ENCODE results near the gene NKIRAS2.

DNA sequence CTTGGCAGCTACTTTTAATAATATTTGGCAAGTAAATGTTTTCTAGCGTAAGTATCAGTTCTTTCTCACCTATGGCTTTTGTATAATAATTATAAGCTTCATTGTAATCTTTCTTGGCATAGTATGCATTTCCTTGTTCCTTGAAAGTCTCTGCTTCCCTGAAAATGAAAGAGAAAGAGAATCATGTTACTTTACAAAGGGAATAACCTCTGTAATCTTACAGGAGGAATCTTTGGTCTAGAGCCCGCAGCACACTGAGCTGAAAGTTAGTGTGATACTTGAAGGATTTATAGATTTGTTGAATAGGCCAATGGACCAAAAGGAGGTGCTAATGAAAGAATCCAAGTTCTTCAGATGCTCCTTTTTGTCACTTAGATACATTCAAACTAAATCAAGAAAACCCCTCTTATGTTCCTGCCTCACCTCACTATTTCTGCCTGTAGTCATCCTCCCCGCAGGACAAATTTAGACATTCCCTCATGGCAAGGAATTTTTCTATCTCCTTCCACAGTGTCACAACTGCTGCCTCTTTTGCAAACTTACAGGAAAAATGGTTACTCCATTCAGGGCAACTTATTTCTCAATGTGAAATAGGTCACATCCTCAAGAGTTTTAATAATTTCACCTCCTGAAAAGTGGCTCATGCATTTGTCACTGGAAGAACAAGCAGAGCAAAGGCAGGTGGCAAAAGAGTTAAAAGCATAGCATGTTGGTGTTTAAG, 19.3 kb upstream of the NKIRAS2 start:
- TF ChIP-seq, protein P1, sequence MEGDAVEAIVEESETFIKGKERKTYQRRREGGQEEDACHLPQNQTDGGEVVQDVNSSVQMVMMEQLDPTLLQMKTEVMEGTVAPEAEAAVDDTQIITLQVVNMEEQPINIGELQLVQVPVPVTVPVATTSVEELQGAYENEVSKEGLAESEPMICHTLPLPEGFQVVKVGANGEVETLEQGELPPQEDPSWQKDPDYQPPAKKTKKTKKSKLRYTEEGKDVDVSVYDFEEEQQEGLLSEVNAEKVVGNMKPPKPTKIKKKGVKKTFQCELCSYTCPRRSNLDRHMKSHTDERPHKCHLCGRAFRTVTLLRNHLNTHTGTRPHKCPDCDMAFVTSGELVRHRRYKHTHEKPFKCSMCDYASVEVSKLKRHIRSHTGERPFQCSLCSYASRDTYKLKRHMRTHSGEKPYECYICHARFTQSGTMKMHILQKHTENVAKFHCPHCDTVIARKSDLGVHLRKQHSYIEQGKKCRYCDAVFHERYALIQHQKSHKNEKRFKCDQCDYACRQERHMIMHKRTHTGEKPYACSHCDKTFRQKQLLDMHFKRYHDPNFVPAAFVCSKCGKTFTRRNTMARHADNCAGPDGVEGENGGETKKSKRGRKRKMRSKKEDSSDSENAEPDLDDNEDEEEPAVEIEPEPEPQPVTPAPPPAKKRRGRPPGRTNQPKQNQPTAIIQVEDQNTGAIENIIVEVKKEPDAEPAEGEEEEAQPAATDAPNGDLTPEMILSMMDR (IDR thresholded peaks at IDR 0.05) = no peak
- TF ChIP-seq POLR2A (IDR thresholded peaks at IDR 0.05) = no peak

All from esophagus squamous epithelium (tissue), 4 donors.